GM18517 (cell line): Measurements from ENCODE around the gene SAP30L.
A peak's percentile ranks its signal among the peaks of the same experiment; 100 is the strongest.

Experiments used
- ATAC-seq: cut with Tn5 transposase; IDR thresholded peaks from one replicate; pipeline ENCODE4 v1.9.1; 2021; ENCODE audit warnings: mild to moderate bottlenecking, moderate library complexity; ENCODE audit not compliant: unreplicated experiment

Gene SAP30L

GRCh38 chr5:154460172-154460571 is 14.4 kb downstream of the SAP30L start:
- ATAC-seq = no peak

GRCh38 chr5:154461531-154461930 is 15.7 kb downstream of the SAP30L start:
- ATAC-seq = no peak

- ATAC-seq = no peak
Observed at GRCh38 chr5:154464438-154464837, 18.6 kb downstream of the SAP30L start.

GRCh38 chr5:154465169-154465568 is 19.4 kb downstream of the SAP30L start:
- ATAC-seq = no peak

- no peak for ATAC-seq
Observed at GRCh38 chr5:154466147-154466546, 20.4 kb downstream of the SAP30L start.

GRCh38 chr5:154466671-154467070 is 20.9 kb downstream of the SAP30L start:
- no peak for ATAC-seq

GRCh38 chr5:154467655-154468354 is 22.0 kb downstream of the SAP30L start:
- peak; percentile 95 for ATAC-seq

GRCh38 chr5:154470137-154470536 is 24.3 kb downstream of the SAP30L start:
- ATAC-seq = no peak

- ATAC-seq = no peak
Observed at GRCh38 chr5:154470947-154471870, 25.4 kb downstream of the SAP30L start.

GRCh38 chr5:154472871-154473580 is 27.2 kb downstream of the SAP30L start:
- no peak for ATAC-seq

GRCh38 chr5:154473581-154474283 is 27.9 kb downstream of the SAP30L start:
- no peak for ATAC-seq

GRCh38 chr5:154474396-154475334 is 28.9 kb downstream of the SAP30L start:
- no peak for ATAC-seq

GRCh38 chr5:154475591-154476353 is 30.0 kb downstream of the SAP30L start:
- no peak for ATAC-seq

GRCh38 chr5:154476354-154477205 is 30.8 kb downstream of the SAP30L start:
- ATAC-seq = no peak

GRCh38 chr5:154477382-154478223 is 31.8 kb downstream of the SAP30L start:
- ATAC-seq = no peak

GRCh38 chr5:154478224-154478565 is 32.4 kb downstream of the SAP30L start, which contains the start of gene HAND1:
Gene HAND1 (minus strand): TSS chr5:154478227. CDS start chr5:154478008, 219 bp downstream.
- ATAC-seq = no peak

GRCh38 chr5:154478752-154479159 is 33.0 kb downstream of the SAP30L start:
- no peak for ATAC-seq
